Femur (tissue), 1 donor: ENCODE measurements around the gene USB1.

Source experiments
- DNase-seq: peaks from one replicate; pipeline ENCODE4 v3.0.0-alpha.2; 2017

Gene USB1

GRCh38 chr16:58020628-58021521 lies 19.7 kb downstream of the USB1 start:
- peak; percentile 69 for DNase-seq

GRCh38 chr16:58021661-58022551 lies 20.7 kb downstream of the USB1 start:
- peak; percentile 28 for DNase-seq

GRCh38 chr16:58022601-58023371 lies 21.6 kb downstream of the USB1 start:
- DNase-seq = peak; percentile 81

- DNase-seq = peak; percentile 25
Observed at GRCh38 chr16:58024486-58025350, 23.5 kb downstream of the USB1 start.

- peak; percentile 71 for DNase-seq
Observed at GRCh38 chr16:58025351-58026138, 24.3 kb downstream of the USB1 start, which contains the start of gene MMP15. TSS of gene MMP15 (plus strand) at chr16:58025754. CDS start at chr16:58026351, 597 bp downstream.

GRCh38 chr16:58026139-58026704 lies 25.0 kb downstream of the USB1 start:
- DNase-seq = peak; percentile 59

- peak; percentile 59 for DNase-seq
Observed at GRCh38 chr16:58026705-58027160, 25.5 kb downstream of the USB1 start.

GRCh38 chr16:58027161-58027915 lies 26.1 kb downstream of the USB1 start:
- DNase-seq = peak; percentile 63

GRCh38 chr16:58027916-58028455 lies 26.8 kb downstream of the USB1 start:
- no peak for DNase-seq

GRCh38 chr16:58028541-58029070 lies 27.4 kb downstream of the USB1 start:
- no peak for DNase-seq

- no peak for DNase-seq
Observed at GRCh38 chr16:58029410-58029809, 28.2 kb downstream of the USB1 start.

GRCh38 chr16:58030136-58030840 lies 29.1 kb downstream of the USB1 start:
- DNase-seq = no peak

GRCh38 chr16:58031016-58031800 lies 30.0 kb downstream of the USB1 start:
- no peak for DNase-seq

GRCh38 chr16:58032710-58033293 lies 31.6 kb downstream of the USB1 start:
- no peak for DNase-seq

- DNase-seq = no peak
Observed at GRCh38 chr16:58034128-58034685, 33.0 kb downstream of the USB1 start.

- no peak for DNase-seq
Observed at GRCh38 chr16:58034774-58035173, 33.6 kb downstream of the USB1 start.
